HG02798 (cell line): ENCODE results near the gene GARNL3.

ENCODE experiments used
- ATAC-seq: cut with Tn5 transposase; IDR thresholded peaks from one replicate; pipeline ENCODE4 v1.9.1; 2021; ENCODE audit warnings: mild to moderate bottlenecking; ENCODE audit not compliant: unreplicated experiment, poor library complexity

GARNL3 gene

GRCh38 chr9:127370672-127371648, 106.4 kb downstream of the GARNL3 start:
- ATAC-seq: no peak

GRCh38 chr9:127380479-127380878, 115.9 kb downstream of the GARNL3 start:
- ATAC-seq: no peak

- no peak for ATAC-seq
These were observed 118.0 kb downstream of the GARNL3 start for GRCh38 chr9:127382541-127382940.

GRCh38 chr9:127384016-127384730, 119.6 kb downstream of the GARNL3 start:
- ATAC-seq: no peak

GRCh38 chr9:127384901-127385300, 120.3 kb downstream of the GARNL3 start:
- ATAC-seq: no peak

- no peak for ATAC-seq
These were observed 121.7 kb downstream of the GARNL3 start for GRCh38 chr9:127386249-127386648.

GRCh38 chr9:127386981-127387380, 122.4 kb downstream of the GARNL3 start:
- ATAC-seq: no peak

GRCh38 chr9:127388037-127388855, 123.7 kb downstream of the GARNL3 start:
- ATAC-seq: peak; percentile 86

- no peak for ATAC-seq
These were observed 124.3 kb downstream of the GARNL3 start for GRCh38 chr9:127388856-127389238.

- no peak for ATAC-seq
These were observed 125.0 kb downstream of the GARNL3 start for GRCh38 chr9:127389381-127390247.

- no peak for ATAC-seq
These were observed 125.6 kb downstream of the GARNL3 start for GRCh38 chr9:127390248-127390545.

- no peak for ATAC-seq
These were observed 126.0 kb downstream of the GARNL3 start for GRCh38 chr9:127390563-127390962.

- no peak for ATAC-seq
These were observed 127.6 kb downstream of the GARNL3 start for GRCh38 chr9:127392166-127392565.

- ATAC-seq: no peak
These were observed 128.4 kb downstream of the GARNL3 start for GRCh38 chr9:127392976-127393375.

GRCh38 chr9:127393645-127394044, 129.1 kb downstream of the GARNL3 start:
- ATAC-seq: no peak

GRCh38 chr9:127395497-127396252, 131.1 kb downstream of the GARNL3 start:
- ATAC-seq: no peak

GRCh38 chr9:127396253-127396807, 131.8 kb downstream of the GARNL3 start:
- no peak for ATAC-seq

GRCh38 chr9:127396808-127397645, 132.5 kb downstream of the GARNL3 start, which contains the start of gene SLC2A8:
Gene SLC2A8 (plus strand): TSS chr9:127397169. CDS start chr9:127397231, 62 bp downstream.
- peak; percentile 95 for ATAC-seq
